ENCODE measurements around the gene CSPG4. TPM values are rescaled to one million over a fixed set of nuclear protein-coding genes. Genes with fewer than 3 reads are reported as not detected.
"Not testable (repeated sequence)": the region's sequence is repeated elsewhere in the genome, so short reads cannot be mapped to it uniquely, and the experiment has no call there.

The CSPG4 gene
- total RNA-seq, 2 donors from 2014 or later = 2.1 to 12.7 TPM

DNA sequence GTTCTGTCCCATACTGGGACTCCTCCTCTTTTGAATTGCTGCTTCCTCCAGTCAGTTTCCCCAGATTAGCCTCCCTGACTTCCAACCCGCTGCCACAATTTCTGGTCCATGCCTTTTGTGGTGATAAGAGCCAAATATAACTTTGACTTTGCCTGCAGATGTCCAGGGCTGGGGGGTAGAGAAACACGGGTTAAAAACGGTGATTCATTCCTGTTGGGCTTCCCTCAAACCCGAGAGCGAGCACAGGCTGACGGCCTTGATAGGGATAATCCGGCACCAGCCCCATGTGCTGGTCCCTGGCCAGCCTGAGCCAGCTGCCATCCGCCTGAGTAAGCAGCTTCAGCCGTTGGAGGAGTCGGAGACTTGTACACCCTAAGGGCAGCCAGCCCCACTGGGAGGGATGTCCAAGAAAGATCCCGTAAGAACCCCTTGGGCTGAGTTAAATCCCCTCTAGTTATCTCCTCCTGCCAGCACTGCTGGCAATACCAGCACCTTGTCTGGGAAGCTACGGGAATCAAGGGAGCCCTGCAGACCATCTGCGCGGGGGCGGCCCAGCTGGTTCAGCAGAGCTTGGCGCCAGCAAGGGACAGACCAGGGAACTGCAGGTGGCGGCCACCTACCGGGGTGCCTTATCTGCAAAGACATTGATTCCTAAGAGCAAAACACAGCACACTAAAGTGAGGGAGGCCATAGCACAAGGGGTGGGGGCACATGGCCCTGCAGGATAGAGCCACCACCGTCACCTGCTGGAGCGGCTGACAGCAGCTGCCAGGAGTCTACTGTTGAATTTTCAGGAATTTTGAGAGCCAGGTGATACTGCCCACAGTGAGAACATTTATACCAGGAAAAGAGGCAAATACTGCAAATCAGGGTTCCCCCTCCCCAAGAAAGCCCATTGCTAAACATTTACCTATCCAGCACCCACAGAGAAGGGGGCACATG lies 18.1 kb downstream of the CSPG4 start:
- no peaks in the 10 kb centered on the region for H3K27me3 ChIP-seq
- peak; percentile 56 for DNase-seq
- H3K27ac ChIP-seq = peak overlapping the region; percentile 39
- H3K9me3 ChIP-seq = no peaks in the 10 kb centered on the region
- H3K36me3 ChIP-seq = no peaks in the 10 kb centered on the region
- H3K9ac ChIP-seq (ENCODE audit: low read depth in 2 of 2, low read length in 2 of 2) = peak overlapping the region in 1 of 2 donors; percentile 9
- no peak overlapping the region for H3K4me3 ChIP-seq
- TF ChIP-seq, protein P1, sequence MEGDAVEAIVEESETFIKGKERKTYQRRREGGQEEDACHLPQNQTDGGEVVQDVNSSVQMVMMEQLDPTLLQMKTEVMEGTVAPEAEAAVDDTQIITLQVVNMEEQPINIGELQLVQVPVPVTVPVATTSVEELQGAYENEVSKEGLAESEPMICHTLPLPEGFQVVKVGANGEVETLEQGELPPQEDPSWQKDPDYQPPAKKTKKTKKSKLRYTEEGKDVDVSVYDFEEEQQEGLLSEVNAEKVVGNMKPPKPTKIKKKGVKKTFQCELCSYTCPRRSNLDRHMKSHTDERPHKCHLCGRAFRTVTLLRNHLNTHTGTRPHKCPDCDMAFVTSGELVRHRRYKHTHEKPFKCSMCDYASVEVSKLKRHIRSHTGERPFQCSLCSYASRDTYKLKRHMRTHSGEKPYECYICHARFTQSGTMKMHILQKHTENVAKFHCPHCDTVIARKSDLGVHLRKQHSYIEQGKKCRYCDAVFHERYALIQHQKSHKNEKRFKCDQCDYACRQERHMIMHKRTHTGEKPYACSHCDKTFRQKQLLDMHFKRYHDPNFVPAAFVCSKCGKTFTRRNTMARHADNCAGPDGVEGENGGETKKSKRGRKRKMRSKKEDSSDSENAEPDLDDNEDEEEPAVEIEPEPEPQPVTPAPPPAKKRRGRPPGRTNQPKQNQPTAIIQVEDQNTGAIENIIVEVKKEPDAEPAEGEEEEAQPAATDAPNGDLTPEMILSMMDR (IDR thresholded peaks at IDR 0.05) = peak; percentile 22
- intact Hi-C loops (cut with DNase I) = no loop called here
- H3K4me1 ChIP-seq = no peaks in the 10 kb centered on the region

- H3K27ac ChIP-seq = peak overlapping the region; percentile 39
- no peak overlapping the region for H3K4me3 ChIP-seq
- no peaks in the 10 kb centered on the region for H3K4me1 ChIP-seq
Measured at GRCh38 chr15:75693501-75694240, 19.0 kb downstream of the CSPG4 start.

DNA sequence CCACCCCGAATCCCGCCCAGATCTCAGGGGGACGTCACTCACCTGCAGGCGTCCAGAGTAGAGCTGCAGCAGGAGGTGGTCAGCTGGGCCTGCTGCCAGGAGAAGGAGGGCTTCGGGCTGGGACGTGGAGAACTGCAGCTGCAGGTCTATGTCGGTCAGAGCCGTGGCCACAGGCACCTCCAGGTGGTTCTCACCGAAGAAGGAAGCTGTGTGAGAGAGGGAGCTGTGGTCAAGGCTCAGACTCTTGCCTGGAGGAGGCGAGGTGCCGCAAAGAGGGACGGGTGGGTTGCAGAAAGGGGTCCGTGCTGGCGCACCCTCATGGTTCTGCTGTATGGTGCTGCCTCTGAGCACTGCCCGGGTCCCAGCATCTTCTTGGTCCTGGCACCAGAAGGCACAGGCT lies 19.6 kb downstream of the CSPG4 start:
- H3K9ac ChIP-seq (ENCODE audit: low read depth in 2 of 2, low read length in 2 of 2); H3K27me3 ChIP-seq; H3K4me3 ChIP-seq; H3K27ac ChIP-seq; H3K4me1 ChIP-seq; intact Hi-C loops (cut with DNase I); H3K9me3 ChIP-seq; H3K36me3 ChIP-seq; DNase-seq: not testable (repeated sequence)

More at GRCh38 chr15:75693501-75694240, 19.0 kb downstream of the CSPG4 start:
- TF ChIP-seq, protein P1 (IDR thresholded peaks at IDR 0.05) = no peak
- H3K27me3 ChIP-seq = no peaks in the 10 kb centered on the region
- intact Hi-C loops (cut with DNase I) = no loop called here
- peak overlapping the region in 1 of 2 donors; percentile 9 for H3K9ac ChIP-seq (ENCODE audit: low read depth in 2 of 2, low read length in 2 of 2)
- no peak for DNase-seq
- H3K9me3 ChIP-seq = no peaks in the 10 kb centered on the region
- no peaks in the 10 kb centered on the region for H3K36me3 ChIP-seq

- H3K9me3 ChIP-seq; H3K27me3 ChIP-seq; H3K4me1 ChIP-seq; H3K9ac ChIP-seq (ENCODE audit: low read depth in 2 of 2, low read length in 2 of 2); H3K27ac ChIP-seq; intact Hi-C loops (cut with DNase I); DNase-seq; H3K36me3 ChIP-seq; H3K4me3 ChIP-seq: not testable (repeated sequence)
Measured at GRCh38 chr15:75692311-75692710, 20.3 kb downstream of the CSPG4 start.

DNA sequence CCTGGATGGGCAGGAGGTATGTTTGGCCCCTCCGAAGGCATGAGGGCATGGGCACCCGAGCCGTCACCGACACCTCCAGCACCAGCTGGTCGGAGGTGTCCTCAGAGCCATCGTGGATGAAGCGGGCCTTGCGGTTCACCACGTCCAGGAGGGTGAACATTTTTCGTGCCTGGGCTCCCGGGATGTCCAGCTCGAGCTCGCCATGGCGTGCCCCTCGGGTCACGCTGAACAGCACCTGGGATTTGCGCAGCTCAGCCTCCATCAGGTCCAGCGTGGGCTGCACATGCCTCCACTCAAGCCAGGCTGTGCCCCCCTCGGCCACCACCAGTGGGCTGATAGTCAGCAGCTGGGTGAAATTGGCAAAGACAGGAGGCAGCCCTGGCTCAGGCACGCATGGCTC lies 23.2 kb downstream of the CSPG4 start:
- not testable (repeated sequence) for H3K9ac ChIP-seq (ENCODE audit: low read depth in 2 of 2, low read length in 2 of 2); H3K9me3 ChIP-seq; H3K4me1 ChIP-seq; H3K4me3 ChIP-seq; DNase-seq; H3K36me3 ChIP-seq; H3K27me3 ChIP-seq; H3K27ac ChIP-seq
- intact Hi-C loops (cut with DNase I) = loop anchor here (5.0 to 10.0 kb wide), 2 partner anchors 45 to 113 kb away; no protein-coding TSS in a partner anchor

GRCh38 chr15:75688831-75689230 lies 23.8 kb downstream of the CSPG4 start:
- H3K36me3 ChIP-seq = no peaks in the 10 kb centered on the region
- TF ChIP-seq, protein P1 (IDR thresholded peaks at IDR 0.05) = no peak
- no peak overlapping the region for H3K9ac ChIP-seq (ENCODE audit: low read depth in 2 of 2, low read length in 2 of 2)
- no peaks in the 10 kb centered on the region for H3K27me3 ChIP-seq
- H3K9me3 ChIP-seq = no peaks in the 10 kb centered on the region
- no peaks in the 10 kb centered on the region for H3K4me1 ChIP-seq
- DNase-seq = no peak
- no peak overlapping the region for H3K27ac ChIP-seq
- H3K4me3 ChIP-seq = no peak overlapping the region
- intact Hi-C loops (cut with DNase I) = loop anchor here (5.0 to 10.0 kb wide), 2 partner anchors 46 to 113 kb away; no protein-coding TSS in a partner anchor
